ENCODE data around the gene EEIG1. TPM values are rescaled to one million over a fixed set of nuclear protein-coding genes. Genes with fewer than 3 reads are reported as not detected.
A peak's percentile ranks its signal among the peaks of the same experiment; 100 is the strongest.

The EEIG1 gene
- total and polyA plus RNA-seq, 2 donors (not counting 1 experiment from before 2014, with no cell fraction given): 57.2 to 245 TPM

- CTCF ChIA-PET: interaction anchor here (1.7 kb wide), 1 partner anchor 180 kb away, joined by 5 read pairs; no protein-coding TSS in a partner anchor
- Mint-ChIP-seq H3K27me3 (no peaks in the 10 kb centered on the region), H3K9me3 (ENCODE audit: insufficient read depth) (no peaks in the 10 kb centered on the region), H3K4me1 (peaks cover 39% of the 10 kb centered on the region), H3K4me3 (peak within 1 kb of the TSS; percentile 93), H3K27ac (peak within 1 kb of the TSS; percentile 98)
- peaks cover 0 to 4% (median 0%) of the 10 kb centered on the region in 3 donors for H3K9me3 ChIP-seq (ENCODE audit: control extremely low read depth in 1 of 3, control insufficient read depth in 2 of 3, insufficient read depth in 1 of 3, low read length in 2 of 3)
- TF ChIP-seq CTCF (IDR thresholded peaks at IDR 0.05) (no peak), EZH2 (IDR thresholded peaks at IDR 0.05; ENCODE audit: borderline replicate concordance, insufficient read depth, low read depth, low read length, poor library complexity, severe bottlenecking) (no peak)
- H3K4me1 ChIP-seq (ENCODE audit: control insufficient read depth in 2 of 2, insufficient read depth in 2 of 2, low read length in 2 of 2): peaks cover 24 to 30% of the 10 kb centered on the region in 2 donors
- no peaks in the 10 kb centered on the region for H3K27me3 ChIP-seq (replicated peaks in 1 of 4; ENCODE audit: control extremely low read depth in 1 of 4, control insufficient read depth in 3 of 4, insufficient read depth in 4 of 4, low read length in 3 of 4)
- POLR2A ChIA-PET: interaction anchor here (0.6 to 1.1 kb wide), 3 partner anchors 16 to 95 kb away, joined by 3 to 4 read pairs (median 4); no protein-coding TSS in a partner anchor
- H4K20me1 ChIP-seq (ENCODE audit: control insufficient read depth, insufficient read depth, low read length, poor library complexity, severe bottlenecking): peaks cover 26% of the 10 kb centered on the region
- peak within 1 kb of the TSS; percentile 85 for H2AFZ ChIP-seq (ENCODE audit: insufficient read depth, low read depth, low read length, poor library complexity, severe bottlenecking)
- peak within 1 kb of the TSS; percentile 75 to 86 for H3K27ac ChIP-seq (ENCODE audit: low read length in 2 of 2)
- H3K9ac ChIP-seq (ENCODE audit: low read length): peak within 1 kb of the TSS; percentile 79
- peak within 1 kb of the TSS; percentile 83 for H3K4me2 ChIP-seq (replicated peaks; ENCODE audit: low read depth, low read length, poor library complexity, severe bottlenecking)
- intact Hi-C loops (cut with micrococcal nuclease): loop anchor here (1.0 kb wide), 2 partner anchors 10 to 202 kb away; partner anchors contain the start of gene TOR2A
- peaks cover 47% of the 10 kb centered on the region for H3K79me2 ChIP-seq (ENCODE audit: control insufficient read depth, insufficient read depth, low read length)
- peaks cover 0 to 24% of the 10 kb centered on the region in 2 experiments for H3K36me3 ChIP-seq (replicated peaks in 1 of 2; ENCODE audit: control extremely low read depth in 1 of 2, control insufficient read depth in 1 of 2, extremely low read depth in 1 of 2, insufficient read depth in 2 of 2, low read length in 1 of 2)
- DNase-seq (peak; percentile 93), ATAC-seq (ENCODE audit: low read depth) (peak; percentile 90)
- peak within 1 kb of the TSS; percentile 69 to 92 (median 79) for H3K4me3 ChIP-seq (ENCODE audit: control extremely low read depth in 1 of 5, extremely low read depth in 1 of 5, insufficient read depth in 1 of 5, low read depth in 2 of 5, low read length in 4 of 5)
- 9% methylated on average over 56 of the region's 60 CpGs for WGBS (ENCODE audit: insufficient coverage)
Observed at GRCh38 chr9:127937388-127938297, 43.1 kb downstream of the EEIG1 start, which contains the start of gene DPM2. Gene DPM2 (minus strand): TSS chr9:127937854. CDS start chr9:127937820, 34 bp downstream.

All from B cell (primary cell).